Kidney glomerular epithelial cell (primary cell): ENCODE results near the gene NLGN1.
A peak's percentile ranks its signal among the peaks of the same experiment; 100 is the strongest.
"Not testable (repeated sequence)": the region's sequence is repeated elsewhere in the genome, so short reads cannot be mapped to it uniquely, and the experiment has no call there.

Experiments
- DNase-seq: peaks from one replicate; lab custom pipeline; 2025; lab: John Stamatoyannopoulos, UW

NLGN1 gene

GRCh38 chr3:173556546-173556945, 159.0 kb downstream of the NLGN1 start:
- no peak for DNase-seq

GRCh38 chr3:173567997-173568396, 170.5 kb downstream of the NLGN1 start:
- DNase-seq, result no peak

GRCh38 chr3:173568623-173569022, 171.1 kb downstream of the NLGN1 start:
- no peak for DNase-seq

GRCh38 chr3:173583496-173583895, 186.0 kb downstream of the NLGN1 start:
- no peak for DNase-seq

- DNase-seq, result peak; percentile 14
These were observed 186.7 kb downstream of the NLGN1 start for GRCh38 chr3:173584093-173584837.

- DNase-seq, result peak; percentile 24
These were observed 187.6 kb downstream of the NLGN1 start for GRCh38 chr3:173584838-173585831.

- no peak for DNase-seq
These were observed 188.6 kb downstream of the NLGN1 start for GRCh38 chr3:173586166-173586565.

- no peak for DNase-seq
These were observed 189.5 kb downstream of the NLGN1 start for GRCh38 chr3:173587055-173587454.

GRCh38 chr3:173588556-173588955, 191.0 kb downstream of the NLGN1 start:
- no peak for DNase-seq

GRCh38 chr3:173589116-173589515, 191.6 kb downstream of the NLGN1 start:
- no peak for DNase-seq

- DNase-seq, result no peak
These were observed 193.9 kb downstream of the NLGN1 start for GRCh38 chr3:173591401-173591800.

GRCh38 chr3:173594881-173595280, 197.3 kb downstream of the NLGN1 start:
- not testable (repeated sequence) for DNase-seq

GRCh38 chr3:173599673-173600072, 202.1 kb downstream of the NLGN1 start:
- DNase-seq, result no peak

GRCh38 chr3:173614522-173614921, 217.0 kb downstream of the NLGN1 start:
- DNase-seq, result no peak

GRCh38 chr3:173615661-173616060, 218.1 kb downstream of the NLGN1 start:
- DNase-seq, result no peak

- DNase-seq, result no peak
These were observed 219.9 kb downstream of the NLGN1 start for GRCh38 chr3:173617490-173617889.

- DNase-seq, result no peak
These were observed 220.6 kb downstream of the NLGN1 start for GRCh38 chr3:173618148-173618547.

GRCh38 chr3:173618703-173619102, 221.2 kb downstream of the NLGN1 start:
- DNase-seq, result no peak

GRCh38 chr3:173622166-173622565, 224.6 kb downstream of the NLGN1 start:
- DNase-seq, result no peak

GRCh38 chr3:173624086-173624485, 226.5 kb downstream of the NLGN1 start:
- DNase-seq, result peak; percentile 49

- no peak for DNase-seq
These were observed 233.3 kb downstream of the NLGN1 start for GRCh38 chr3:173630849-173631248.

GRCh38 chr3:173632945-173633344, 235.4 kb downstream of the NLGN1 start:
- no peak for DNase-seq

GRCh38 chr3:173635826-173636225, 238.3 kb downstream of the NLGN1 start:
- DNase-seq, result no peak
